Measurements from ENCODE around the gene IL1R2.

IL1R2 gene, protein sequence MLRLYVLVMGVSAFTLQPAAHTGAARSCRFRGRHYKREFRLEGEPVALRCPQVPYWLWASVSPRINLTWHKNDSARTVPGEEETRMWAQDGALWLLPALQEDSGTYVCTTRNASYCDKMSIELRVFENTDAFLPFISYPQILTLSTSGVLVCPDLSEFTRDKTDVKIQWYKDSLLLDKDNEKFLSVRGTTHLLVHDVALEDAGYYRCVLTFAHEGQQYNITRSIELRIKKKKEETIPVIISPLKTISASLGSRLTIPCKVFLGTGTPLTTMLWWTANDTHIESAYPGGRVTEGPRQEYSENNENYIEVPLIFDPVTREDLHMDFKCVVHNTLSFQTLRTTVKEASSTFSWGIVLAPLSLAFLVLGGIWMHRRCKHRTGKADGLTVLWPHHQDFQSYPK

DNA sequence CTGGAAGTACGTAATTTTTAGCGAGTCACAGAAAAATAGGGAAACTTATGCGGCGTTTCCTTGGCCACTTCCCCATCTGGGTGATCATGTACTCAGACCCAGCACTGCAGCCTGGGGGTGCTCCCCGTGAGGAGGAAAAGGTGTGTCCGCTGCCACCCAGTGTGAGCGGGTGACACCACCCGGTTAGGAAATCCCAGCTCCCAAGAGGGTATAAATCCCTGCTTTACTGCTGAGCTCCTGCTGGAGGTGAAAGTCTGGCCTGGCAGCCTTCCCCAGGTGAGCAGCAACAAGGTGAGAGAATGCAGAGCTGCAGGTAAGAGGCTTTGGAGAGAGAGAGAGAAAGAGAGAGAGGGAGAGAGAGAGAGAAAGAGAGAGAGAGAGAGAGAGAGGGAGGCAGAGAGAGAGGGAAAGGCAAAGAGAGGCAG, at the start of gene IL1R2:
Gene IL1R2, plus strand, starts transcription at position 240 of the 425 bp plus-strand sequence. CDS start 16,616 bp downstream, outside the sequence.
- no peak for DNase-seq (ENCODE audit: low read depth)

DNA sequence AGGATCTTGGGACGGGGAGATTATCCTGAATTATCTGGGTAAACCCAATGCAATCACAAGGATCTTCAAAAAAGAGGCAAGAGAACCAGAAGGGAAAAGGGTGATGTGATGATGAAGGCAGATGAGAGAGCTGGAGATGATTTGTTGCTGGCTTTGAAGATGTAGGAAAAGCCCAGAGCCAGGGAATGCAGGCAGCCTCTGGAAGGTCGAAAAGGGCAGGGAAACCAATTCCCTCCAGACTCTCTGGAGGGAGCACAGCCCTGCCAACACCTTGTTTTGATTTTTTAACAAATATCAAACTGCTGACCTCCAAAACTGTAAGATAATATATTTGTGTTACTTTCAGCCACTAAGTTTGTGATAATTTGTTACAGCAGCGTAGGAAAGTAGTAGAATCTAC, 48.9 kb upstream of the IL1R2 start:
- DNase-seq (ENCODE audit: low read depth), result no peak

DNA sequence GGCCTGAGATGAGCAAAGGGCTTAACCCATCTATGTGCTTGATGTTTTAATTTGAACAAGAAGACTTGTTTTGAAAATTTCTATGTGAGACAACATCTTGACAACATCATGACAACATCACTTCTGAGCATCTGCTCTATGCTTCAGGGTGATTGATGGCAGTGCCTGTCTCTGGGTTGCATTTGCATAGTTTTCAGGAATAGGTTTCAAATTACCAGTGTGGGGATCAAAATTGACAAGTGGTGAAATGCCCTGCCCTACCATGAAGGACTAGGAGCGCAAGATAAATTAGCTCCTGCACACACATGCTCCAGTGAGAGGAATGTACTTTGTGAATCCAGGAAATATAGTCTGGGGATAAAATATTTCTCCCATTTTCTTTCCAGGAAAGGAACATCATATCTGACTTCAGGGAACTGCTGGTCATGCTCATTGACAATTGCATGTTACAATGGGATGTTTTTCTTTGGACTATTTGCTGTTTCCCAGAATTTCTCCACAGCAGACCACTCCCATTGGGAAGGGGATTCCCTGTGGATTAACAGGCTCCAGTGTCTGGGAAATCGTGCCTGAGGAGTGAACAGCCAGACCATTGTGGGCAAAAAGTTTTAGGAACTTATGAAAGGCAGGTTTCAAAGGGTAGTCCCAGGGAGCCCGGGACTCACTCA, 45.3 kb upstream of the IL1R2 start:
- DNase-seq (ENCODE audit: low read depth), result no peak

DNA sequence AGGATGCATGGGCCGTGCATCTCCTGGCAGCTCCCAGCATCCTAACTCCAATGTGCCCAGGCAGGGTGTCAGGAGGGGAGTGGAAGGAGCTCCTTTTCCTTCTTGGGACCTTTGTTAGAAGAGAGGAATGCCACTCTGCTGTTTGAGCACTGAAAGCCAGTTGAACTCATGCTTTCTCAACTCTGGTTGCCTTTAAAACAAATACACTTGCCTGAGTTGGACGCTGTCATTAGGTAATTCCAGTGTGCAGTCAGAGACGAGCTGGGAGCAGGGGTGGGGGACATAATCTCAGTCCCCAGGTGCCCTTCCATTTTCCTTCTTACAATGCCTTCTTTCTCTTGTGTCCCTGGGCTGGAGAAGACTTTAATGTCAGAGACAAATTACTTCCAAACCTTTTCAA, 44.4 kb upstream of the IL1R2 start:
- no peak for DNase-seq (ENCODE audit: low read depth)

DNA sequence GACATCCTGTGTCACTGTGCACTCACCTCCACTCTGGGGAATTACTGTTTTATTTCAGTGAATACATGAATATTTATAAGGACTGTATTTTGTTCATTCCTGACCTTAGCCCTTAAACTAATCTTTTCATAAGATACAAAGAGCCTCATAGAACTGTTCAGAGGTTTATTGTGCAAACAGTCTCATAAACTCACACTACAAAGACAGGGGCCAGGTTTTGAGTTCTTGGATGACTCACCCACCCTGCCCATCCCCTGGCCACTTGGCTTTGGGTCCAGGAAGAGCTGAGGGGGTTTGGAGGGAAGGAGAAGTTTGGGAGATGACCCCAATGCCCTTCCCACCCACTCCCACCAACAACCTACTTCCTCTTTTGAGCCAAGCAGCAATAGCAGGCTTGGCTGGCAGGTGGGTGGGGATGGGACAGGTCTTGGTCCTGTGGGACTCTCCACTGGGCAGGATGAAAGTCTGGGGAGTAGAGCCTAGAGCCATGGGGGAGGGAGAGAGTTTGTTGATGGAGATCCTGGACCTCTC, 43.1 kb upstream of the IL1R2 start:
- DNase-seq (ENCODE audit: low read depth), result no peak

DNA sequence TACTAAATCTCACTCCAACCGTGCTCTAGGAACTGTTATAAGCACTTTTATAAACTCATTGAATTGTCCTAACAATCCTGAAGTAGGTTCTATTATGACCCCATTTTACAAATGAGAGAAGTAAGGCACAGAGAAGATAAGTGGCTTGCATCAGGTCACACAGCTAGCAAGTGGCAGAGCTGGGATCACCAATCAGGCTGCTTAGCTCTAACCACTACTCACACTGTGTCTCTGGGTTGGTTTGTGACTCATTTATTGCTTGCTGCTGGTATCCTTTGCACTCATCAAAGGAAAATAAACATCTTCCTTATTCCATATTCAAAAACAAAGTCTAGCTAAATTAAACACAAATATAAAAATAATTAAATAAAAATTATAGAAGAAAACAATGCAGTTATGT, 42.5 kb upstream of the IL1R2 start:
- DNase-seq (ENCODE audit: low read depth), result no peak

DNA sequence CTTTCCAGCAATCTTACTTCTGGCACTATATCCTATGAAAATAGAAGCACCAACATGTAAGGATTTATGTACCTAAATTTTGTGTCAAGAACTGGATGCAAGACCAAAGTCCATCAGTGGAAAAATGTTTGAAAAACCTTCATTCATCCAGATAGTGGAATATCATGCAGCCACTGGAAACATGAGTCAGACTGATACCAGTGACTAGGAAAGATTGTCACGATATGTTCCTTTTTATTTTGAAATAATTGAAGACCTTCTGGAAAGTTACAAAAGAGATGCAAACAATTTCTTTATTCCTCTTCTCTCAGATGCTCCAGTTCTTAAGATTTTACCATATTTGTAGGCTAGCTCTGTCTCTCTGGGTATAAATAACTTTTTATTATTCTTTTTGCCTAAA, 40.5 kb upstream of the IL1R2 start:
- no peak for DNase-seq (ENCODE audit: low read depth)

DNA sequence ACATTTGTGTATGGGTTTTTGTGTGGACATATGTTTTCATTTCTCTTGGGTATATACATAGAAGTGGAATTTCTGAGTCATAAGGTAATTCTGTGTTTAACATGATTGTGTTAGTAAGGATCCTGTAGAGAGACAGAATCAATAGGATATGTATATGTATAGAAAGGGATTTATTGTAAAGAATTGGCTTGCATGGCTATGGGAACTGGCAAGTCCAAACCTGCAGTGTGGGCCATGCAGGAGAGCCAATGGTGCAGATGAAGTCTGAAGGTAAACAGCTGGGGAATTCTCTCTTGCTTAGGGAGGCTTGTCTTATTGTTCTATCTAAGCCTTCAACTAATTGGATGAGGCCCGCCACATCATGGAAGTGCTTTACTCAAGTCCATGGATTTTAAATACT, 39.2 kb upstream of the IL1R2 start:
- no peak for DNase-seq (ENCODE audit: low read depth)

DNA sequence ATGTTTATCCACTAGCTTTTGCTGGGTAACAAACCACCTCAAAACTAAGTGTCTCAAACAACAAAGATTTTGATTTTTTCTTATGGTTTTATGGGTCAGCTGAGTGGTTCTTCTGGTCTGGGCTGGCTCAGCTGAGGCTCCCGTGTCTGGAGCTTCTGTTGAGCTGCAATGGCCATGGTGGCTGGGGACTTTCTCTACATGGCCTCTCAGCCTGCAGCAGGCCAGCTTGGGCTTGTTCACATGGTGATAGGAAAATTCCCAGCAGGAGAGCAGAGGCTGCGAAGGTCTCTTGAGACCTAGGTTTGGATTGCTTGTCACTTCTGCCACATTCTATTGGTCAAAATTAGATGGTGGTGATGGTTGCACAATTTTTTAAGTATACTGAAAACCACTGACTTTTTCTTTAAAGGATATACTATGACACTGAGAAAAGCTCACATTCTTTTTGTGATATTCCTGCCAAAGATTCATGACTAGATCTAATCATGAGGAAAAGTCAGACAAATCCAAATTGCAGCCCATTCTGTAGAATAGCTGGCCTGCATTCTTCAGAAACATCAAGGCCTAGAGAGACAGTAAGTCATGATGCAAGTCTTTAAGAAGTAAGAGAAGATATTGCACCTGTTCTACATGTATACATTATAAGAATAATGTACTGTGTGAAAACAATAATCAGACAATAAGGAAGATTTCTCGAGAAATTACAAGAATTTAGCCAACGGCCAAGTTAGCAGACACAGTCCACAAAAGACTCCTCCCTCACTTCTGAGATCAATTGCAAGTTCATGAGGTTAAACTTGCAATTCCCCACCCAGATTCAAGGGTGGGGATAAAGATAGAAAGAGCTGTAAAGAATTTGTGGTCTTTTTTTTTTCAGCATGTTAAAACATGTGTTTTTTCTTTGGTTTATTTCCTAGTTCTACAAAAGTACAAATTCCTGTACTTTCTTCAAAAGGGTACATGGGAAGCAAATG, 35.0 kb upstream of the IL1R2 start:
- no peak for DNase-seq (ENCODE audit: low read depth)

DNA sequence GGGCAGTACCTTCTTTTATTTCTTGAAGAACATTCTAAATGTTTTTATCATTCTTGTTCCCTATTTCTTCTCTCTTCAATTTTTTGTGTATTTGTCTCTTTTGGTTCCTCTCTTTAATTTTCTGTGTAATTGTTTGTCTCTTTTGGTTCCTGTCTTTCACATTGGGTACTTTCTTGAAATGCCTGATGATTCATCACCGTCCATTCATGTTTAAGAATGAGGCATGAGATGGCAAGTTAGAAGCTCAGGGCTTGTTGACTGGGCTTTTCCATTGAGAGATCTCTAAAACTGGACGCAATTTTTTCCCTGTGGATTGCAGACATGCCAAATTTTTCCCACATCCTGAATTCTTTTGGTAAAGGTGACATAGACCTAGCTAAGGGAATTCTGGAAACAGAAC, 33.7 kb upstream of the IL1R2 start:
- DNase-seq (ENCODE audit: low read depth), result no peak

DNA sequence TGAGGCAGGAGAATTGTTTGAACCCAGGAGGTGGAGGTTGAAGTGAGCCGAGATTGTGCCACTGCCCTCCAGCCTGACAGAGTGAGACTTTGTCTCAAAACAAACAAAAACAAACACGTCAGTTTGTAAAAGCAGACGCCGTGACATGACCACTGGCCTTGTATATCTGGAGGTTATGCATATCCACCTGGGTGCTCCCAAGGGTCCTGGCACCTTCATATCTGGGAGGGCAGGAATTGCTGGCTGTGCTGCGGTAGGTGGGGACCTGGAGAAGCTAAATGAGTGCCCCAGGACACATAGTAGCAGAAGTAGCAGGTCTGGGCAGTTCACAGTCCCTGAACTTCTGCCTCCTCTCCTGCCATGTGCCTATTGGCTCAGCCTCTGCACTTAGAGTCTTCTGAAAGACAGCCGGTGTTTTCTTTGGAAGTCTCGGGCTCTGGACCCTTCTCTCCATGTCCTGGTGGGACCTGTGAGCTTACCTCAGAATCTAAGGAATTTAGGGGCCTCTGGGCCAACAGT, 30.9 kb upstream of the IL1R2 start:
- no peak for DNase-seq (ENCODE audit: low read depth)

DNA sequence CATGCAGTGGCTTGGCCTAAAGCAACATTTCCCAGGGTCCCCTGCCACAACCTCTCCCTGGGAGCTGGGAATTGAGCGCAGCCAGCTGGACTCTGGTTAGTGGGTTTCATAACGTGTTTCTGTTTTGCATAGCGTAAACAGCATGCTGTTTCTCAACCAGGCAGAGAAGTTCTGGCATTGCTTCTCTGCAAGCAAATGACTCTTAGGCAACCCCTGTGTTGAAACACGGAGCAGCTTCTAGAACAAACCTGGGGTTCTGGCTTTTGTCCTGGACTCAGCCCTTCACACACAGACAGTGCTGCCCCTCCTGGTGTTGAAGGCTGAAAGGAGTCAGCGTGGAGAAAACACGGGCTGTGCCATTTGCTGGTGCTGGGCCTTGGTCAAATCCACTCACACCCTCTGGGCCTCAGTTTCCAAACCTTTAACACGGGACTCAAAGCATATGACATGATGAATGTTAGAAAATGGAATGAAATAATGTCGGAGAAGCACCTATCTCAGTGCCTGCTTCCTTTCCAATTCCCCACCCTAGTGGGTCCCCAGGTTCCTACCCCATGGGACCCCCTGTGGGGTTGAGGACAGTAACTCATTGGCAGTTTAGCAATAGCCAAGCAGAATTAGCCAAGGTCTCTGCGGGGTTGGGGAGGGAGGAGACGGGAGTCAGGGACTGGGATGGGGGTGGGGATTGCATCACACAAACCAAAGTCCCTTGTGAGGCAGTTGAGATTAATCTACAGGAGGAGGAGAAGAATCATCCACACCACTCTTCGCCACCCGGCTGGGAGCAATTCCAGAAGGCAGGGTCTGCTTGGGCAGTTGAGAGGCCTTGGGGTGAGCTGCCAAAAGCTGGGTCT, 30.2 kb upstream of the IL1R2 start:
- no peak for DNase-seq (ENCODE audit: low read depth)

DNA sequence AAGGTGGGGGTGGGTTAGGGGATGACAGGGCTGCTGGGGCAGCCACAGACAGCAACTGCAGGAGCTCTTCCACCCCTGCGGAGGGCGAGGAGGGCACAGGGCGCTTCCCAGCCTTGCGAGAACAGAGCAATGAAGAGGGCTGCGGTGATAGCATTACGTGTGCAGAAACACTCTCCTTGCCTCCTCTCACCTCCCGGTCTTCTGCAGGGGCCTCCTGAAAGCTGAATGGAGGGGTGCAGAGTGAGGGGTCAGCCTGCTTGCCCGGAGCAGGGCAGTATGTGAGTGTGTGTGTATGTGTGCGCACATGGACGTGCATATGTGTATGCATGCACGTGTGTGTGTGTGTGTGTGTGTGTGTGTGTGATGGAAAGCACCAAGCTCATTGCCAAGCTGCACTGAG, 29.5 kb upstream of the IL1R2 start:
- DNase-seq (ENCODE audit: low read depth), result no peak

DNA sequence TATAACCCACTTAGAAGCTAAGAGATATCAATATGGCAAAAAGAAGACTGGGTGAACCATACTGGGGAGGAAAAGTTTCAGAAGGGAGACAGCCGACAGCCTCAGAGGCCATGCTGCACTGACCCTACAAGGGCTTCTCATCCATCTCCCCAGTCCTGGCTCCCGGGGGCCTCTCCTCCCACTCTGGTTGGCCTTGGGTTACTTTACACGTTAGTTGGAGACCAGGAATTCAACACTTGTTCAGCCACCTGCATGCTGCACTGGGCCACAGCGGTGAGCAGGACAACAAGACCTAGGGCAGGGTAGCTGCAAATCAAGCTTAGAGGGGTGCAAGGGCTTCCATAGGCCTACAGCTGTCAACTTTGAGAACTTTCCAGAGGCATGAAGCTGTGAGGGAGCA, 28.6 kb upstream of the IL1R2 start:
- DNase-seq (ENCODE audit: low read depth), result no peak

DNA sequence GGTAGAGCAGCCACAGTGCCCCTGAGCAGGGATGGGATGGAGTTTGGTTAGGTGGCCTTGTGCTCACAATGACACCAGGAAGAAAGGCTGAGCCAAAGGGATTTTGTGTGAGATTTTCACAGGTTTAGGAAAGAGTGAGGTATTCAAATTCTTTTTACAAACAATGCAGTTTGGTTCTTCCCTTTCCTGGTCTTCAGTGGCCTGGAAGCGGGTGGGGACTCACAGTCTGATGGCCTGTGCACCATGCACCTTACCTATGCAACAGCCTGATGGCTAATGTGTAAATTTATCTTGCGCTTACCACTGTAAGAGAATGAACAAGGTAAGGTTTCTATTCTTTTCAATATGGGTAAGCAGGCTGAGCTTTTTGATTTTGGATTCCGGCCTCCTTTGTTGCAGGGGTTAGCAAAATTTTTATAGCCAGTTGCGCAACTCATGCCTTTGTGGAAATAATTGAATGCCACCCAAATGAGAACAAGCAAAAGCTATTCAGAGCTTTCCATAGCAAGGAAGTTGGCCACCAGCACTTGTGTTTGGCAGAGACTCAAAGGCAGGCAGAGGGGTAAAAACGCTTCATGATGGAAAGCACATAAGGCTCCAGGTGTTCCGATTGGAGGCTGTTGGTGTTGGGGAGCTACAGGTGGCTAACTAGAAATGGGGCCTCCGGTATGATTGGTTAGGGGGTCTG, 23.8 kb upstream of the IL1R2 start:
- no peak for DNase-seq (ENCODE audit: low read depth)

DNA sequence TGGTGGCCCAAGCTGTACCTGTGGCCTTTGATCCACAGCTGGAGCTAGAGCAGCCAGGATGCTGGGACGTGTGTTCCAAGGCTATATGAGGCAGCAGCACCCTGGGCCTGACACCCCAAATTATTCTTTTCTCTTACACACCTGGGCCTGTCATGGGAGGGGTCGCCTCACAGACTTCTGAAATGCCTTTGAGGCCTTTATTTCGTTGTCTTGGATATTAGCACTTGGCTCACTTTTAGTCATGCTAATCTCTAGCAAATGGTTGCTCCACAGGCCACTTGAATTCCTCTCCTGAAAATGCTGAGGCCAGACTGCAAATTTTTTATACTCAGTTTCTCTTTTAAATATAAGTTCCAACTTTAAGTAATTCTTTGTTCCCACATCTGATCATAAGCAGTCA, 22.0 kb upstream of the IL1R2 start:
- no peak for DNase-seq (ENCODE audit: low read depth)

DNA sequence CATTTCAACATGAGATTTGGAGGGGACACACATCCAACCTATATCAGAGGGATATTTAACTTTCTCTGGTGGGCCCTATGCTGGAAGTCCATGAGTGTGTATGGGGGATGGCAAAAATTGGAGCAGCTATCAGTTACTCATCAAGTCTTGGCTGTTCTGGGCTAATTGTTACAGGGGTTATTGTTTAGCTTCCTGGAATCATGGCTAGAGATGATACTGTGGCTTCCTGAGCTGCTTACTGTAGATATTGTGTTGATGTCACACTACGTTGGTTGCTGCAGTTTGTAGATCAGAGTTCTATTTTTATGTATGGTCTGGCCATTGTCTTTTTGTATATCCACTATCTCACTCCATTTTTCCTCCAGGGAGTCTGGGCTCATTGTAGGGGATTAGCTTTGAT, 20.9 kb upstream of the IL1R2 start:
- no peak for DNase-seq (ENCODE audit: low read depth)

DNA sequence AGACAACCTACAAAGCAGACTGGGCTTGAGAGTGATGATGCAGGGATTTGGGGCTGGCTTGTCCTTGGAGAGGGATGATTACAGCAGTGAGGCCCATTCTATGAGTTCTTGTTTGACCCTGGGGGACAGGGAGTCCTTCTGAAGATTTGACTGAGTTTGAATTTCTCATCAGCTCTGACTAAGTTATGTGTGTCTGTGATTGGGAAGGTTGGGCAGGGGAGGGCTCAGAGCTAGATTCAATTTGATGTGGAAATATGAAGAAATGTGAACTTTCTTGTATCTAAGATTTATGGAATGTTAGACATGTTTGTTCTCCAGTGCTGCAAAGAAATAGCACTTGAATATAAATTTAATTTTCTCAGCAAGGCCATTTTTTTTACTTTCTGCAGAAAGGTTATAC, 19.9 kb upstream of the IL1R2 start:
- no peak for DNase-seq (ENCODE audit: low read depth)

DNA sequence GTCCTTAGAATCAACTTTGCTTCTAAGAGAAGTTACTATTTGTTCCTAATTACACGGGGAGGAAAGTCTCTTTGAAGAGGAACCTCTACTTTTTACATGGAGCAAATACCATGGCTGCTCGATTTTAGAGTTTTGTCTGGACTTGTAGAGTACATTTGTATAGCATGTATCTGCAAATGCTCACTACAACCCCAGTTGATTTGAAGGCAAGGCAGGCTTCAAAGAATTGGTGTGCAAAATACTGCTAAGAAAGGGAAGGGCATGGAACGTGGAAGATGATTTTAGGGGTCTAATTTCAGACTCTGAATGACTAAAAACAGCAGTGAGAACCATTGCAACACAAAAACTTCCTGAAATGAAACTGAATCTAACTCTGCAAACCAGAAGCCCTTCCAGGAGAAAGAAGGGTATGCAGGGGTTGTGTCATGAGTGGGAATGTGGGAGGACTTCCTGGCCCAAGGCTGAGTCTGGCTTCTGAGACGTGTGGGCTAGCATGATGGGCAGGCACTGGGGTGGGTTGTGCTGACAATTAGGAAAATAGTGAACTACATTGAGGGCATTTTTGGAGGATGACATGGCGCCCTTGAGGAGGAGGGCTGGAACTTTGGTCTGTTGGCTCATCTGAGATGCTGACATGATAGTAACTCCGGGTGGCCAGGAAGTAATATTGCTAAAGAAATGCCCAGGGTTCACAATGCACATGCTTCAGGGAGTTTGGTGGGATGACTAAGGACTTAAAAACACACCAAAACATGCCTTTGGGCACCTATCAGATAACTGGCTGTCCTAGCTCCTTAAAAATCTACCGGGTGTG, 18.9 kb upstream of the IL1R2 start:
- no peak for DNase-seq (ENCODE audit: low read depth)

DNA sequence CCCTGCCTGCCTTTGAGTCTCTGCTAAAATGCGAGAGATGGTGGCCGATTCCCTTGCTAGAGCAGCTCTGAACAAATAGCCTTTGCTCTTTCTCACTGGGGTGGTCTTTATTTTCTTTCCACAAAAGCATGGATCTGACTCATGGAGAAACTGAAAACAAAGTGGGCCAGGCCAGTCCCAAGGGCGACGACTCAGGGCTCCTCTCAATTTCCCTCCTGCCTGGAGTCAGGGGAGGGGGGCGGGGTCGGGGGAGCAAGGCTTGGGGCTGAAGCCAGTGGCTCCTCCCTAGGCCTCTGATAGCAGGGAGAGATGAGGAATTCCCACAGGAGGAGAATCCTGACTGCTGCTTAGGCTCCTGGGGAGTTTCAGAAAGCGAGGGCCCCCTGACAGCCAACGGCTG, 17.1 kb upstream of the IL1R2 start:
- DNase-seq (ENCODE audit: low read depth), result no peak

Data from stimulated activated CD8-positive, alpha-beta memory T cell treated with anti-CD3 and anti-CD28 coated beads, Interleukin-12 subunit alpha, Interleukin-12 subunit beta, amount 100 ng/mL, for 4 hours (primary cell).